ENCODE measurements around the gene LRRC3C. TPM values are rescaled to one million over a fixed set of nuclear protein-coding genes. Genes with fewer than 3 reads are reported as not detected.
A peak's percentile ranks its signal among the peaks of the same experiment; 100 is the strongest.
"Not testable (repeated sequence)": the region's sequence is repeated elsewhere in the genome, so short reads cannot be mapped to it uniquely, and the experiment has no call there.

Gene LRRC3C
- not detected in 2 replicates for total RNA-seq (2022)
- Bru-seq, nascent RNA, result not detected
- not detected for BruChase-seq, experiment 1, labeled RNA remaining after a 2-hour chase
- not detected for BruChase-seq, experiment 2, labeled RNA remaining after a 6-hour chase
- long read RNA-seq, result 0 reads

- Mint-ChIP-seq H3K36me3 (ENCODE audit: insufficient read depth, unreplicated experiment) (peaks cover 20% of the 10 kb centered on the region), H3K27me3 (ENCODE audit: insufficient read depth, unreplicated experiment) (no peaks in the 10 kb centered on the region), H3K27ac (ENCODE audit: unreplicated experiment) (peak within 1 kb of the TSS; percentile 97), H3K4me1 (ENCODE audit: low read depth, unreplicated experiment) (peaks cover 7% of the 10 kb centered on the region), H3K4me3 (ENCODE audit: unreplicated experiment) (peak within 1 kb of the TSS; percentile 87), H3K9me3 (ENCODE audit: unreplicated experiment) (no peaks in the 10 kb centered on the region)
- no TSS peak for BruUV-seq (replicated peaks)
- Histone ChIP-seq H3K36me3 (ENCODE audit: control insufficient read depth, insufficient read depth, low read length) (no peaks in the 10 kb centered on the region), H3K9me3 (no peaks in the 10 kb centered on the region), H3K4me1 (peaks cover 29% of the 10 kb centered on the region), H3K4me3 (ENCODE audit: low read depth, low read length) (peak within 1 kb of the TSS; percentile 89), H3K27me3 (replicated peaks; ENCODE audit: control insufficient read depth, insufficient read depth, low read length) (no peaks in the 10 kb centered on the region)
- intact Hi-C loops (cut with micrococcal nuclease; ENCODE audit: unreplicated experiment), result loop anchor here (5.0 kb wide), 1 partner anchor 145 kb away; no protein-coding TSS in a partner anchor
- POLR2A ChIA-PET, result interaction anchor here (0.7 to 1.5 kb wide), 3 partner anchors 26 to 239 kb away, joined by 4 to 5 read pairs (median 4); partner anchors contain the start of genes PGAP3 and PSMD3
- TF ChIP-seq CTCF (IDR thresholded peaks at IDR 0.05; ENCODE audit: insufficient read depth in 1 of 2, low read depth in 1 of 2, low read length in 1 of 2, severe bottlenecking in 1 of 2, unreplicated experiment in 1 of 2), result no peak
- peak; percentile 95 to 97 for DNase-seq
- CTCF ChIA-PET, result interaction anchor here (2.0 kb wide), 1 partner anchor 53 kb away, joined by 8 read pairs; the partner anchor contains the start of gene PSMD3
These were observed at the start of gene LRRC3C, which contains the start of gene ORMDL3 for GRCh38 chr17:39927101-39927928. TSS of gene LRRC3C (plus strand) at chr17:39927732. CDS start at chr17:39941524, 13,792 bp downstream. TSS of gene ORMDL3 (minus strand) at chr17:39927601. CDS start at chr17:39924203, 3,398 bp downstream.

GRCh38 chr17:39886102-39886501 lies 41.4 kb upstream of the LRRC3C start:
- BruUV-seq (replicated peaks); H3K9me3 Mint-ChIP-seq (ENCODE audit: unreplicated experiment); H3K27ac Mint-ChIP-seq (ENCODE audit: unreplicated experiment); H3K27me3 Mint-ChIP-seq (ENCODE audit: insufficient read depth, unreplicated experiment); intact Hi-C loops (cut with micrococcal nuclease; ENCODE audit: unreplicated experiment); H3K4me3 ChIP-seq (ENCODE audit: low read depth, low read length); DNase-seq; H3K36me3 Mint-ChIP-seq (ENCODE audit: insufficient read depth, unreplicated experiment); H3K4me3 Mint-ChIP-seq (ENCODE audit: unreplicated experiment); H3K9me3 ChIP-seq; H3K27me3 ChIP-seq (replicated peaks; ENCODE audit: control insufficient read depth, insufficient read depth, low read length); H3K36me3 ChIP-seq (ENCODE audit: control insufficient read depth, insufficient read depth, low read length); CTCF ChIA-PET; POLR2A ChIA-PET: not testable (repeated sequence)
- H3K4me1 Mint-ChIP-seq (ENCODE audit: low read depth, unreplicated experiment), result peaks cover 12% of the 10 kb centered on the region
- H3K4me1 ChIP-seq, result peaks cover 15% of the 10 kb centered on the region

- peaks cover 12% of the 10 kb centered on the region for H3K4me1 Mint-ChIP-seq (ENCODE audit: low read depth, unreplicated experiment)
- Histone ChIP-seq H3K36me3 (ENCODE audit: control insufficient read depth, insufficient read depth, low read length) (no peaks in the 10 kb centered on the region), H3K4me3 (ENCODE audit: low read depth, low read length) (no peak overlapping the region), H3K27me3 (replicated peaks; ENCODE audit: control insufficient read depth, insufficient read depth, low read length) (no peaks in the 10 kb centered on the region), H3K4me1 (peaks cover 15% of the 10 kb centered on the region), H3K9me3 (no peaks in the 10 kb centered on the region)
- CTCF ChIA-PET, result no interaction called here
- H3K27me3 Mint-ChIP-seq (ENCODE audit: insufficient read depth, unreplicated experiment), result no peaks in the 10 kb centered on the region
- no peak overlapping the region for H3K27ac Mint-ChIP-seq (ENCODE audit: unreplicated experiment)
- no peaks in the 10 kb centered on the region for H3K36me3 Mint-ChIP-seq (ENCODE audit: insufficient read depth, unreplicated experiment)
- DNase-seq, result no peak
- no peak overlapping the region for H3K4me3 Mint-ChIP-seq (ENCODE audit: unreplicated experiment)
- no peaks in the 10 kb centered on the region for H3K9me3 Mint-ChIP-seq (ENCODE audit: unreplicated experiment)
- no peak for TF ChIP-seq CTCF (IDR thresholded peaks at IDR 0.05; ENCODE audit: insufficient read depth in 1 of 2, low read depth in 1 of 2, low read length in 1 of 2, severe bottlenecking in 1 of 2, unreplicated experiment in 1 of 2)
- BruUV-seq (replicated peaks), result no TSS peak
- POLR2A ChIA-PET, result no interaction called here
- intact Hi-C loops (cut with micrococcal nuclease; ENCODE audit: unreplicated experiment), result no loop called here
These were observed 40.5 kb upstream of the LRRC3C start for GRCh38 chr17:39887078-39887477.

Data from Caco-2 (cell line).